8988T (cell line): ENCODE measurements around the gene MINDY4.
A peak's percentile ranks its signal among the peaks of the same experiment; 100 is the strongest.

ENCODE experiments used
- DNase-seq: peaks from one replicate; pipeline ENCODE4 v3.0.0; 2011

Gene MINDY4

DNA sequence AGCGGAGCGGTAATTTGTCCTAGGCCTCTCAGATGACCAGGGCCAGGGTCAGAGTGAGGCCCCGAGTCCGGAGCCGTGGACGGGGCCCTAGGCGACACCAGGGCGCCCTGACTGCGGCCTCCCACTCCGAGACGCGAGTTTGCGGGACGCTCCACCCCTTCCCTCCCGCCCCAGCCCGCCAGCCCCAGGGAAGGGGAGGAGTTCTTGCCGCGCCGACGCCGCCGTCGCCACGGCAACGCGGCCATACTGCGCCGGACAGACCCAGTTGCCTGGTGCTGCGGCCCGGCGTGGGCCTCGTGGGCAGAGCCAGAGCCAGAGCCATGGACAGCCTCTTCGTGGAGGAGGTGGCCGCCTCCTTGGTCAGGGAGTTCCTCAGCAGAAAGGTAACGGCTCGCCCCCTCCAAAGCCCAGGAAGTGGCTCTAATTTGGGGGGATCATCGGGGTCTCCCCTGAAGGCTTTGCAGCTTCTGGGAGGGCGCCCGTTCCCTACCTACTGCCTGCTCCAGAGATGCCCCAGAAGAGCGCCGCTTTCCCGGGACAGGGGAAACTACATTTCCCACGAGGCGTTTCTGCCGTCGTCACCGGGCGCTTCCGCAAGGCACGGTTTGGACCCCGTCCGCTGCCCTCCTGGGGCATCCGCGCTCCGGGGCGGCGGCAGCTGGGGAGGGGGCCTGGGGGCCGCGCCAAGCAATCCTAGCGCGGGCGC is at the start of gene MINDY4:
TSS of gene MINDY4 (plus strand) at position 244 of the 706 bp plus-strand sequence. CDS start at position 321, 77 bp downstream.
- DNase-seq: peak; percentile 77

DNA sequence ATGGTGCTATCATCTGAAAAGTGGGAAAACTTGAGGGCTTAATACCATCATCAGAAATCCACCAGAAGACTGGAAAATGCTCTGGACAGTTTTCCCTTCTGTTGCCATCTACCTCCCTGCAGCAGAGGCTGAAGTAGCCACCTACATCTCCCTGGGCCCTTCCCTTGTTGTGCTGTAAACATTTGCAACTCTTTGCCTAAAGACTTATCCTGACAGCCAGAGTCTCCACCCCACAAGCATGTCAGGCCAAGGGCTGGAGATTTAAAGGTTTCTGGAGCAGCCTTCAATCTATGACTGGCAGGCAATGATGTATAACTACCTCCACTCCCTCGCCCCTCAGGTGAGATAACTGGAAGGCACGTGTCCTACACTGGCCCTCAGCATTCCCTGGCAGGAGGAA is 49.0 kb upstream of the MINDY4 start:
- DNase-seq: no peak

DNA sequence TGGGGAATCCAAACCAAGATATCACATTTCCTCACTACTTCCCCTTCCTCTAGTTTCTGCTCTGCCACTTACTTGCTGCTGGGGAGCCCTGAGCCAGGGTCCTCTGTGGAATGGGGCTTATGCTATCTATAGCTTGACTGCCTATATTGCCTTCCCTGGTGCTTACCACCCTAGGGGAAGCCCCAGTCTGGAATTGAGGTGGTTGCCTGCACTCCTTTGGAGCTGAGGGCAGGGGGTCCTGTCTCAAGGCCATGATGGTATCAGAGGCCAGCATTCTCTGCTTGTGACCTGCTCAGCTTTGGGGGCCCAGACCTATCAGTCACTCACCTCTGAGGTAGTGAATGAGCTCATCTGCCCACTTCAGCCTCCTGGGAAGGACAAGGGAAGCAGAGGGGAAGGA is 48.5 kb upstream of the MINDY4 start:
- no peak for DNase-seq

GRCh38 chr7:30723776-30724175 is 47.4 kb upstream of the MINDY4 start:
- no peak for DNase-seq

- no peak for DNase-seq
Measured at GRCh38 chr7:30726296-30727006, 44.8 kb upstream of the MINDY4 start.

DNA sequence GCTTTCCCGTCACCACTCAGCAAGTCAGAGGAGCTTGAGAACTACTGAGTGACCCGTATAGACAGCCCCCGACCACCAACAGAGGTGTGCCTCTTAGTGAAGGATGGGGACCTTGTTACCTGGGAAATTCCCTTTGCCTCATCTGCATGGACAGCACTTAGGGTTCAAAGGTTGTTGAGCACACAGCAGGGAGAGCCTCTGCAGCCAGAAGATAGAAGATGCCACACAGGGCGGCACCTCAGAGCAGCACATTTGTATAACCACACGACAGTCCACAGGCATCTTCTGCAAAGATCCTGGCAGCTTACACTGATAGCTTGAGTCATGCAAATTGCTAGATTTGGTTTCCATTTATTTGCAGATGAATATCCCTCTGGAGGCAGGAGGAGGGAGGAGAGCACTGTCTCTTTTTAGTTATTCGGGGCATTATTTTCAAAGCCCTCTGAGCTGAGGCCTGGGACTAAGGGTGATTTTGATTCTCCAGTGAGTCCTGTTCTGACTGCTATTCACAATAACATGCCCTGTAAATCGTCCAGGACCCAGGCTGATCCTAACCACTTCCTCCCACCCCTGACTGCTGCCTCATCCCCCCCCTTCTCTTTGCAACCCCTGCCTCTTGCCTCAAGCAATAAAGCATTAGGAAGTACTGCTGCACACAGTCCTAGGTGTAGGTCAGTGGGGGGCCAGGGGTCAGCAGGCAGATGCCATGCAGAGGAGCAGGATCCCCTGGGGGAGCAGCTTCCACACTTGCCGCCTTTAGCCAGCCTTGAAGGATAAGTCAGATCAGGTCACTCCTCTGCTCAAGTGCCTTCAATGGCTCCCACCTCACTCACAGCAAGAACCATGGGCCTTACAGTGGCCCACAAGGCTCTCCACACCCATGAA is 43.9 kb upstream of the MINDY4 start:
- no peak for DNase-seq

DNA sequence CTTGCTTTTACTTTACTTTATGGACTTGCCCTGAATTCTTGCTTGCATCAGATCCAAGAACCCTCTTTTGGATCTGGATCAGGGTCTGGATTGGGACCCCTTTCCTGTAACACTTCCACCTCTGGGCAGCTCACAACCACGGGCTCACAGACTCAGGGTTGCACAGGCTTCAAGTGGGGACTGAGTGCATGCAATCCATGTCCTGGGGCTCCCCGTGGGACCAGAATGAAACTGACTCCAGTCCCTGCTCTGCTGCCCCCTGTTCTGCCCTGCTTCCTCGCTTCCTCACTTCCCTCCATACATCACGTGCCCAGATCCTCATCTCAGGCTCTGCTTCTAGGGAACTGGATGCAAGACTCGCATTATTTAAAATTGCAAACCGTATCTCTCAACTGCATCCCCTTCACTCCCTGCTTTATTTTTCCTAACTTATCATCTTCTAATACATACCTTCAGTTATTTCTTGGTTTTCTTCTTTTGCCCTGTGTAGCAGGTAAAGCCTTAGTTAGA is 42.6 kb upstream of the MINDY4 start:
- no peak for DNase-seq

DNA sequence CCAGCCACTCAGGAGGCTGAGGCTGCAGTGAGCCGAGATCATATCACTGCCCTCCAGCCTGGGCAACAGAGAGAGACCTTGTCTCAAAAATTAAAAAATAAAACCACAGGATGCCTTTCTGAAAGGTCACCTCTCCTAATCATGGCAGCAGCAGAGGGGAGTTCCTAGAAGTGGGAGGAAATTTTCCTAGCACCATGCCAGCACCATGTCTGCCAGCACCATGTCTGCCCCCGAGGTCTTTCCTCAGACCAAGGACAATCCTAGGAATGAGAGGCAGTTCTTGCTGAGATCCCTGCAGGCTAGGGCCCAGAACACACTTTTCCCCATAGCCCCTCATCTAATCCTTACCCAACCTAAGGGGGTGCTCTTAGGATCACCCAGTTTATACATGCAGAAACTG is 41.6 kb upstream of the MINDY4 start:
- DNase-seq: no peak

DNA sequence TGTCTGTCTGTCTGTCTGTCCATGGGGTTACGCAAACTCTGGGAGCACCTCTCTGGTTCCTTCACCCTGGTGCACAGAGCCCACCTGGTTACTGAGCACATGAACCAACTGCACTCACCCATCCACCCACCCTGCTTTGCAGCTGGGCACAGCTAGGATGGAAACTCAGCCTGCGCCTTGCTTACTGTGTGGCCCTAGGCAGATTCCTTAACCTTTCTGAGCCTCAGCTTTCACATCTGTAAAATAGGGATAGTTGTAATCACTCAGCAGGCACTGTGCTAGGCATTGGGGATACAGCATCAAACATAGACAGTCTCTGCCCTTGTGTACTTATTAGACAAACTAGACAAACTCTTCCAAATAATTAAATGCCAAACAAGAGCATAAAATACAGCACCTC is 41.1 kb upstream of the MINDY4 start:
- no peak for DNase-seq

- no peak for DNase-seq
Measured at GRCh38 chr7:30730996-30731395, 40.2 kb upstream of the MINDY4 start.

DNA sequence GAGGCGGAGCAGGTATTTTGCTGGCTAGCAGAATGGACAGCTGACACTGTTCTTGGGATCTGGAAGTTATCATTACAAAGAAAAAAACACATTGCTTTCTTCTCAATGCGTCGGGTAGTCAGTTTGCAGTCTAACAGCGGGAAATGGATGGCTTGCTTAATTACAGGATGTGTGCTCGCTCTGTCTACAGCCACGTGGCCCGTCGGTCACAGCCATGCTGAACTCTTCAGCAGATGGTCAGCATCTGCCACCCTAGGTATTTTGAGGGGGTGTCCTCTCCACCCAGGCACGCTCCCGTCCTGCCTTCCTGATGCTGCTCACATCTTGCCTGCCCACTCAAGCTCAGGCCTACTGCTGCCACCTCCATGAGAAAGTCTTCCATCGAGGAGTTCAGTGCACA is 39.6 kb upstream of the MINDY4 start:
- no peak for DNase-seq

DNA sequence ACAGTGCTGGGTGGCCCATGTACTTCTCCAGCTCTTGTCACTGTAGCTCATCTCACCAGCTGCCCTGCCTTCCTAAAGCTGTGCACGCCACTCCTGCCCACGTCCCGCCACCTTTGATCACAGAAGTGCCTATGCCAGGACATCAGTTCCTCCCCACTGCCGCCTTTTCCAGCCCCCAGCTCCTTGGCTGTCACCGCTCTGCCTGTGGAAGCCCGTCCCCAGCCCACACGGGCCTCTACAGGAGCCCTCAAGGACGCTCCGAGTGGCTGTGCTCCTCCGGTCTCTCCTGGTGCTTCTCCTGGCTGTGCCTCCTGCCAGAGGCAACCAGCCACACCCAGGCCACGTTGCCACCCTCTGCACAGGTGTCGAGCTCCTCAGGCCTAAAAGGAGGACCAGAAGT is 38.6 kb upstream of the MINDY4 start:
- no peak for DNase-seq

GRCh38 chr7:30733216-30733615 is 38.0 kb upstream of the MINDY4 start:
- no peak for DNase-seq

GRCh38 chr7:30733691-30734090 is 37.5 kb upstream of the MINDY4 start:
- DNase-seq: no peak

GRCh38 chr7:30734497-30734896 is 36.7 kb upstream of the MINDY4 start:
- no peak for DNase-seq

- no peak for DNase-seq
Measured at GRCh38 chr7:30735631-30736030, 35.6 kb upstream of the MINDY4 start.

DNA sequence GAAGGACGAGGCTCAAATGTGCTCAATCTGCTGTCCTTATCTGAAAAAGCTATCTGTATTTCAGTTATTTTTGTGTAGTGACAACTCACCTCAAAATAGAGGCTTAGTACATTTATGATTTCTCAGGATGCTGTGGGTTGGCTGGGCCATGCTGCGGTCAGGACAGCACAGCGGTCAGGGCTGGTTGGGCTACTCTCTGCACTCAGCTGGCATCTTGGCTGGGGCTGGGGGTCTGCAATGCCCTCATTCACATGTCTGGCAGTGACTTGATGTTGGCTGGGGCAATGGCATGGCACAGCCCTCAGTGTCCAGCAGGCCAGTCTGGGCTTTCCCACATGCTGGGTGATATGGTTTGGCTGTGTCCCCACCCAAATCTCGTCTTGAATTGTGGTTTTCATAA is 34.9 kb upstream of the MINDY4 start:
- no peak for DNase-seq

DNA sequence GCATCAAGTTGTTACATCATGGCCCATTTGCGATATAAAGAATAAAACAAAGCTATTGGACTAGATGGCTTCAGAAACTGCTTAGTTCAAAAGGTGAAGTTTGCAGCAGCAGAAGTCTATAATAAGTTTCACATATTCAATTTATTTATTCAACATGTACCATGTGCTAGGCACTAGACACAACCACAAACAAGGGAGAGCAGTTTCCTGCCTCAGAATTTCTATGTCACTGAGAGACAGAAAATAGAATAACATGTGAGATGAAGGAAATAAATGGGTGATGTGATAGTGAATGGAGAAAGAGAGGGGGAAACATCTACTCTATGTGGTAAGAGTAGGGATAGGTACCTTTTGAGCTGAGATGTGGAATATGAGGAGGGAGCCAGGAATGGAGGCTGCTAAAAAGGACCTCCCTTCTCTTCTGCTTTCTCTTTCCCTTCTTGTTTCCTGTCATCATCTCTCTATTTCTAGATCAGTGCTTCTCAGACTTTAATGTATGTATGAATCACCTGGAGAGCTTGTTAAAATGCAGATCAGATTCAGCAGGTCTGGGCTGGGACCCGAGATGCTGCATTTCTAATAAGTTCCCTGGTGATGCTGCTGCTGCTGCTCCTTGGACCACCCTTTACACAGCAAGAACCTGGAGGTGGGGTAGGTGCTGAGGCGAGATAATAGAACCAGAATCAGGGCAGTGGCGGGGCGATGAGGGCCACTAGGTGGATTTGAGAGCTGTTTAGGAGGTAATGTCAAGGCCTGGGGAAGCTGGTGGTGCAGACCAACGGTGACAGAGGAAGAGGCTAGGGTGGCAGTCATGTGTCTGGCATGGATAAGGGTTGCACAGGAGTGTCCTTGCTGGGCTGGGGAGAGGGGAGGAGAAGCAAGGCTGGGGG is 32.9 kb upstream of the MINDY4 start:
- no peak for DNase-seq

DNA sequence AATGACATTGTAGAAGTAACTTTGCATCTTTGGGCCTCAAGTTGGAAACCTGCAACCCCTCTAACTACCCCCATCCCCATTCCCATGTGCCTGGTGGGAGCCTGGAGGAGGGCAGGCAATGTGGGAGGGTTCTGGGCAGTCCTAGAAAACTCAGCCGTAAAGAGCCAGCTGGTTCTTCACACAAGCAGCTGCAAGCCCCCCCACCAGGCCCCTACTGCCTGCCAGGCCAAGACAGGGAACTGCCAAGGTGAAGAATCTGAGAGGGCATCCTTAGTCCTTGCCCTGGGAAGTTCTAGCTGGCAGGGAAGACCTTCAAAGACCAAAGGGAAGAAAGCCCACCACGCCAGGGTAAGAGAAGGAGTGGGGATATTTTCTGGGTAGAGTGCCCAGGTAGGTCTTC is 31.5 kb upstream of the MINDY4 start:
- DNase-seq: no peak

DNA sequence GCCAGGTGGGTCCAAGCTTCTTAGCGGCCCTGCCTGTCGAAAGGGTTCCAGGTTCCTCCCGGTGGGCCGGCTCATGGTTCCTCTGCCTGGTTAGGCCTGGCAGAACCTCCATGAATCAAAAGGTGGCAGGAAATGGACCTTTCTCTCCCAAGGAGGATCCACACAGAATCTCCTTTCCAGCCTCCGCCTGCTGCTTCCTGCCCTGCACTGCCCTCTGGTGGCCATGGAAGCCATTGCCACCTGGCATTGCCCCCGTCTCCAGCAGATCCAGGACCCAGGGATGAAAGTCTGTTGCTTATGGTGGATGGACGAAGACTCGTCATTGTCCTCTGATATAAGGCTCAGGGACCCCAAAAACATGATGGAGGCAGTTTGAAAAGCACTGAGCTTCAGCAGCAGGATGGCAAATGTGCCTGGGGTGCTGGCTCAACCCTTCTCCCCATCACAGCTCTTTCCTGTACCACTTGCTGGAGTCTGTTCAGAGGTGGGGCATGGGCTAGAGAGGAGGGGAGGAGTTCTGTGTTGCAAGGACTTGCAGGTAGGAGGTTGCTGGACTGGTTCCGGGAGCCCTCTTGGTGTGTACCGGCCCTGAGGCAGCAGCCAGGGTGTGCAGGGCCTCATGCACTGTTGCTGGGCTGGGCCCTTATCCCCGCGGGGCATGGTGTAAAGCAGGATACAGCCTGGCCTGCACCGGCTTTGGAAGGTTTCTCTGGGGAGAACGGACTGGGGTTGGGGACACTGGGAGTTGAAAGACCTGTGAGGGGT is 30.6 kb upstream of the MINDY4 start:
- peak; percentile 90 for DNase-seq

DNA sequence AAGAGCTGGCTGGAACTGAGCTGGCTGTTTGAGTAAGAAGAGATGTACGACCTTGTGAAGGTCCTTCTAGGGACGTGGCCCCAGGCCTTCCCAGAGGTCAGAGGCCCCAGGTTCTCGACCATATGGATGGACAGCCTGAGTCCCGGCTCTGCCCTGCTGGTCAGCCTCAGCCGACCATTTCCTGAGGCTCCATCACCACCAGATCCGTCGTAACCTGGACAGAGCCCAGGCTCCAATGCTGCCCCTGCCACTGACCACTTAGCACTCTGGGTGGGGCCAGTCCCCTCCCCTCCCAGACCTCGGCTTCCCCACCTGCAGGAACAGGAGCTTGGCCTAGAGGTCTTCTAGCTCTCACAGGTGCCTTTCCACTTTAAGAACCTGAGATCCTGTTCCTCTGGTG is 29.9 kb upstream of the MINDY4 start:
- no peak for DNase-seq
